HUES64 (cell line): ENCODE data around the gene YBEY.

Experiments used
- H3K27ac ChIP-seq: 2 replicates; pipeline ENCODE4 v1.7.0; 2013; ENCODE audit warnings: low read depth, low read length, inconsistent platforms
- H3K27me3 ChIP-seq: 2 replicates; pipeline ENCODE4 v1.6.1; 2013; ENCODE audit warnings: mild to moderate bottlenecking, low read length; ENCODE audit not compliant: insufficient read depth
- H3K36me3 ChIP-seq: 2 replicates; pipeline ENCODE4 v1.6.1; 2013; ENCODE audit warnings: mild to moderate bottlenecking, low read length; ENCODE audit not compliant: insufficient read depth
- H3K4me1 ChIP-seq: 2 replicates; pipeline ENCODE4 v1.6.1; 2013; ENCODE audit warnings: mild to moderate bottlenecking, low read length, moderate library complexity; ENCODE audit not compliant: insufficient read depth
- H3K4me3 ChIP-seq: 2 replicates; pipeline ENCODE4 v1.5.1; 2013; ENCODE audit warnings: mild to moderate bottlenecking, low read length, moderate library complexity
- H3K9ac ChIP-seq: 2 replicates; pipeline ENCODE4 v1.6.1; 2013; ENCODE audit warnings: mild to moderate bottlenecking, low read depth, low read length
- H3K9me3 ChIP-seq: 2 replicates; pipeline ENCODE4 v1.6.1; 2013; ENCODE audit warnings: low read depth, low read length; ENCODE audit not compliant: insufficient read depth
- WGBS: fragments of 150-250, 120-280 bp; methylation state at CpG from one replicate; pipeline ENCODE4 v1.1.7; 2013; ENCODE audit warnings: missing lambda C conversion rate; 5-methylcytosine and 5-hydroxymethylcytosine counted together

YBEY gene

GRCh38 chr21:46322351-46323226 is 36.4 kb downstream of the YBEY start:
- Histone ChIP-seq H3K4me3 (peak overlapping the region; percentile 100), H3K9me3 (no peaks in the 10 kb centered on the region), H3K9ac (peak overlapping the region; percentile 96), H3K27me3 (no peaks in the 10 kb centered on the region), H3K27ac (peak overlapping the region; percentile 96), H3K36me3 (peaks cover 23% of the 10 kb centered on the region), H3K4me1 (peaks cover 22% of the 10 kb centered on the region)
- WGBS = 5% methylated on average over 50 of the region's 50 CpGs

DNA sequence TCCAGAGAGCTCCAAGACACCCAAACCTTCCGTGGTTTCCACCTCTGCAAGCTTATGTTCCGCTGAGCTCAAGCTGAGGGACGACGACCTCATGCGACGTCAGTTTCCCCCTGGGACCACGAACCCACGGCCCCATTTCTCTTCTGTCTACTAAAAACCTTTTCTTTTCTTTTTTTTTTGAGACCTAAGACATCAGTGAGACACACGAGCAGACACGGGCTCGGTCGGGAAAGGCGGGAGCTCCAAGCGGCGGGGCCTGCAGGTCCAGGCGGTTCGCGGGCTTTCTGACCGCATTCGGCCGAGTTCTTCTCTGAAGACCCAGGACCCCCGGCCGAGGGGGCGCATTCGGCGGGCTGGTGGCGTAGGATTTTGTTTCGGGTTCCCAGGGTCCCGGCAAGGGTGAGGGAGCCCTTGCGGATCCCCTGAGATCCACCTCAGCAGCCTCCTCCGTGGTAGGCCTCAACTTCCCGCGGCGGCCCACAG is 37.1 kb downstream of the YBEY start:
- H3K9me3 ChIP-seq = no peaks in the 10 kb centered on the region
- peaks cover 22% of the 10 kb centered on the region for H3K4me1 ChIP-seq
- under 1% methylated on average over 34 of the region's 34 CpGs for WGBS
- H3K27ac ChIP-seq = peak overlapping the region; percentile 96
- H3K36me3 ChIP-seq = peaks cover 30% of the 10 kb centered on the region
- no peaks in the 10 kb centered on the region for H3K27me3 ChIP-seq
- H3K9ac ChIP-seq = peak overlapping the region; percentile 96
- H3K4me3 ChIP-seq = peak overlapping the region; percentile 100

DNA sequence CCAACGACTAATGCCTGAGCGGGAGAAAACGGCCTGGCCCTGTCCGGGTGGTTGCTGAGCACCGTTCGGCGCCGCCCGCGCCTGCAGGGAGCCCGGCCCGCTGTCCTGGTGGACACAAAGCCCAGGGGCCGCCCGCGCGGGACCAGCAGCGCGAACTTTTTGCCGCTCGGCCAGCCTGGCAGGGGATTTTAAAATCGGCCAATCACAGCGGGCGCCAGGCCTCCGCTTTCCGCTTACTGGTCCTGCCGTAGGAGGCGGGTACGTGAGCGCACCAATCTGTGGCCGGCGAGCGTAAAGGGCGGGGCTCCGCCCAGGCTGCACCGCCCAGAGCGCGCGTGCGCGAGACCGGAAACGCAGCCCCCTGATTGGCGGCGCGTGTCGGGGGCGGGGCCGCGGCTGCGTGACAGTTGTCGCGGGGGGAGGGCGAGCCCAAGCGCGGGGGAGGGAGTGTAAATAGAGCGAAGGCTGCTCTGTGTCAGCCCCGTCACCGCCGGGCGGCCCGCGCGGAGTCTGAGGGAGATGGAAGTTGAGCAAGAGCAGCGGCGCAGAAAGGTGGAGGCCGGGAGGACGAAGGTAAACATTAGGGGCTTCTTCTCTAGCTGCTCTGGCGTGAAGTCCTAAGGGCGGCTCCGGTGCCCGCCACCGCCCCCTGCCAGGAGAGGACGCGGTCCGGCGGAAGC is 37.7 kb downstream of the YBEY start, which contains the start of the genes C21orf58 and PCNT:
Gene C21orf58 (minus strand): TSS at position 161 of the 680 bp plus-strand sequence. CDS start 1,132 bp downstream, outside the sequence.
Gene PCNT (plus strand): TSS at position 447 of the 680 bp plus-strand sequence. CDS start 73 bp downstream, at position 520.
- H3K4me1 ChIP-seq = peaks cover 22% of the 10 kb centered on the region
- peak within 1 kb of the TSS; percentile 100 for H3K4me3 ChIP-seq
- peaks cover 34% of the 10 kb centered on the region for H3K36me3 ChIP-seq
- H3K9me3 ChIP-seq = no peaks in the 10 kb centered on the region
- WGBS = under 1% methylated on average over 76 of the region's 76 CpGs
- peak within 1 kb of the TSS; percentile 100 for H3K27ac ChIP-seq
- H3K9ac ChIP-seq = peak within 1 kb of the TSS; percentile 99
- H3K27me3 ChIP-seq = no peaks in the 10 kb centered on the region

DNA sequence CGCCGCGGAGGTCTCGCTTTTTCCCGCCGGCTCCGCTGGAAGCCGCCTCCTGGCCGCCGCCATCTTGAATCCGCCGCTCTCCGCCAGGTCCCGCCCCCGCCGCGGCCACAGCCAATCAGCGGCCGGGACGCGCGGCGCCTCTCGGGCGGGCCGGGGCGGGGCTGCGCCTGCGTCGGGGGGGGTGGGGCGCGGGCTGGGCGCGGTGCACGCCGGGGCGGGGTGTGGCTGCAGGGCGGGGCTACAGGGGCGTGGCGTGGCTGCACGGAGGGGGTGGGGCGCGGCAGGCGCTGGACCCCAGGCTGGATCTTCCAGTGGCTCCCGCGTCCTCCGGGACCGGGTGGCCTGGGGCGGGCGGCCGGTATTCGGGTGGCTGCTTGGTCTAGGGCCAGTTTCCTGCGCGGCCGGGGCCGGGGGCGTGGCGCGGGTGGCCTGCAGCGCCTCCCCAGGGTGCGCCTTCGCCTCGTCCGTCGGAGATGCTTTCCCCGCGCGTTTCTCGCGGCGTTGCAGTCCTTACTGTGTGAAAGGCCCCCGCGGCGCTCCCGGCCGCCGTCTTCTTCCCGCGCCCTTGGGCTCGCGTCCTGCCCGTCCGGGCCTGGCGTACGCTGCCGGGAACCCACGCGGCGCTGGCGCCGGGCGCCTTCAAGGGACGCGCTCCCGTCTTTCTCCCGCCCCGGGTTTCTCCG is 38.4 kb downstream of the YBEY start:
- H3K36me3 ChIP-seq = peaks cover 40% of the 10 kb centered on the region
- H3K27ac ChIP-seq = peak overlapping the region; percentile 100
- no peaks in the 10 kb centered on the region for H3K27me3 ChIP-seq
- H3K9me3 ChIP-seq = no peaks in the 10 kb centered on the region
- peak overlapping the region; percentile 99 for H3K9ac ChIP-seq
- H3K4me1 ChIP-seq = peaks cover 22% of the 10 kb centered on the region
- H3K4me3 ChIP-seq = peak overlapping the region; percentile 100
- under 1% methylated on average over 98 of the region's 98 CpGs for WGBS

- H3K27me3 ChIP-seq = no peaks in the 10 kb centered on the region
- H3K4me1 ChIP-seq = peaks cover 22% of the 10 kb centered on the region
- 9% methylated on average over 43 of the region's 43 CpGs for WGBS
- peak overlapping the region; percentile 91 for H3K9ac ChIP-seq
- H3K9me3 ChIP-seq = no peaks in the 10 kb centered on the region
- H3K4me3 ChIP-seq = peak overlapping the region; percentile 90
- peak overlapping the region; percentile 68 for H3K27ac ChIP-seq
- H3K36me3 ChIP-seq = peaks cover 48% of the 10 kb centered on the region
Observed at GRCh38 chr21:46325073-46325912, 39.2 kb downstream of the YBEY start.

DNA sequence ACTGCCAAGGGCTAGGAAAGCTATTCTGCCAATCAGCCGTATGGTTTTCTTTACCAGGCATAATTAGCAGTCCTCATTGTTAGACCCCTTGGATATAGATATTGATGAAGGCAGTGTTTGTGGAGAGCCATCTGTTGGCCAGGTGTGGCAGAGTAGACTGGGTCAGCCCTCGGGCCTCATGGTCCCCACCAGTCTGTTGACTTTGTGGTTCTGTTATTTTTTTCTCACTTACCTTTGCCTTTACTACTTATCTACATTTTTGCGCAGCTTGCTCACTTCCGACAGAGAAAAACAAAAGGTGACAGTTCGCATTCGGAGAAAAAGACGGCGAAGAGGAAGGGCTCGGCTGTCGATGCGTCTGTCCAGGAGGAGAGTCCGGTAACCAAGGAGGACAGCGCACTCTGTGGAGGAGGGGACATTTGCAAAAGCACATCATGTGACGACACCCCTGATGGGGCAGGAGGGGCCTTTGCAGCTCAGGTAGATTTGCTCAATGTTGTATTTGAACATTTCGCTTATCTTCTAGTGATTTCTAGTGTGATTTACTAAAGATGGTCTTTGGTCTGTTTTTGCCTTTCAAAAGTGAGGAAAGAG is 40.1 kb downstream of the YBEY start:
- 90% methylated on average over 15 of the region's 15 CpGs for WGBS
- H3K4me3 ChIP-seq = peak overlapping the region; percentile 90; the same call in 1 of the 2 replicates
- H3K27me3 ChIP-seq = no peaks in the 10 kb centered on the region
- H3K9ac ChIP-seq = no peak overlapping the region
- no peak overlapping the region for H3K27ac ChIP-seq
- H3K9me3 ChIP-seq = no peaks in the 10 kb centered on the region
- H3K4me1 ChIP-seq = peaks cover 20% of the 10 kb centered on the region
- H3K36me3 ChIP-seq = peaks cover 50% of the 10 kb centered on the region

DNA sequence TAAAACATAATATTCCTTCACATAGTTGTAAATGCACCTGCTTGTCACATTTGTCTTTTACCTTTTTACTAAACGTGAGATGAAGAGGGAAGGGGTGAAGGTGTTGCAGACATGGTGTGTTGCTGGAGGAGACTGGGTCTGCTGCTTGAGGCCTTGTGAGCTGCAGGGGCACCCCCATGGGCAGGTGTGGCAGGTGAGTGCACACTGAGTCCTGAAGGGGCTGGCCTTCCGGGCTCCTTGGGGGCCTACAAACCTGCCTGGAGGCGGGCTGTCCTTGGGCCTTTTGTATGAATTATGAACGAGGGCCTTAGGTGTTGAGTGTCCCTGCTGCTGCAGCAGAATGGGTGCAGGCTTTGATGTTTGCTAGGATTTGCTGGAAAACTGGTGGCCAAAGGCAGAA is 41.6 kb downstream of the YBEY start:
- Histone ChIP-seq H3K27me3 (no peaks in the 10 kb centered on the region), H3K9me3 (no peaks in the 10 kb centered on the region), H3K36me3 (peaks cover 55% of the 10 kb centered on the region), H3K4me3 (no peak overlapping the region), H3K27ac (no peak overlapping the region), H3K4me1 (peaks cover 11% of the 10 kb centered on the region), H3K9ac (no peak overlapping the region)
- WGBS = 93% methylated on average over 4 of the region's 4 CpGs

DNA sequence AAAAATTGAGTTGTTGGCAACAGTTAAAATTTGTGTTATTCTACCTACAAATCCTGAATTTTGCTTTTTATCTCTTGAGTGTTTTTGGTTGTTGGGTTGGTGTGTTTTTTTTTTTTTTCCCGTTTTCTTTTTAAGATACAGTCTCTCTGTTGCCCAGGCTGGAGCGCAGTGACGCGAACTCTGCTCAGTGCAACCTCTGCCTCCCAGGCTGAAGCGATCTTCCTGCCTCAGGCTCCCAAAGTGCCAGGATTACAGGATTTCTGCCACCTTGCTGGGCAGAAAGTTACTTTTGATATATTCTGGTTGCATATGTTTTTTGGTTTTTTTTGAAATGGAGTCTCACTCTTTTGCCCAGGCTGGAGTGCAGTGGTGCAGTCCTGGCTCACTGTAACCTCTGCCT is 42.0 kb downstream of the YBEY start:
- no peaks in the 10 kb centered on the region for H3K27me3 ChIP-seq
- H3K36me3 ChIP-seq = peaks cover 55% of the 10 kb centered on the region
- H3K9me3 ChIP-seq = no peaks in the 10 kb centered on the region
- H3K9ac ChIP-seq = no peak overlapping the region
- WGBS = 82% methylated on average over 5 of the region's 5 CpGs
- no peak overlapping the region for H3K4me3 ChIP-seq
- no peak overlapping the region for H3K27ac ChIP-seq
- H3K4me1 ChIP-seq = peaks cover 11% of the 10 kb centered on the region

DNA sequence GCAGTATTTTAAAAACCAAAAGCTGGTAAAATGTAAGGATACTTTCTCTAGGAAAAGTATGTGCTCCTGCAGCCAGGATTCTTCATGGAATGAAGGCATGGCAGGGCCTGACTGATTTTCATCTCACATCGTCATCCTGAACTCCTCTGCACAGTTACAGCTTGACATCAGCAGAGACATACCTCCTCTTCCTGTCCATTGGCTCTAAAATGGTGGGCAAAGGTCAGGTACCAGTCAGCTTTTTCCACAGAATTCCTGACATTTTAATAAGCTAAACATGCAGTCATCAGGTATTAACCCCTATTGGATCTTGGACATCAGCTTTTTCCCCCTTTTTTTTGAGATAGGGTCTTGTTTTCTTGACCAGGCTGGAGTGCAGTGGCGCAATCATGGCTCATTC is 43.7 kb downstream of the YBEY start:
- Histone ChIP-seq H3K27me3 (no peaks in the 10 kb centered on the region), H3K4me1 (peaks cover 11% of the 10 kb centered on the region), H3K4me3 (no peak overlapping the region), H3K27ac (no peak overlapping the region), H3K9ac (no peak overlapping the region), H3K36me3 (peaks cover 63% of the 10 kb centered on the region), H3K9me3 (no peaks in the 10 kb centered on the region)
- 92% methylated on average over 2 of the region's 2 CpGs for WGBS
